GM12891 (cell line): ENCODE data around the gene RPL10A.
"Not testable (repeated sequence)": the region's sequence is repeated elsewhere in the genome, so short reads cannot be mapped to it uniquely, and the experiment has no call there.

Source experiments
- POLR2A ChIP-seq: IDR thresholded peaks from 2 replicates; pipeline ENCODE4 v1.6.1; 2011; ENCODE audit warnings: low read depth, low read length, control low read depth
- POLR2AphosphoS5 ChIP-seq: IDR thresholded peaks from 2 replicates; pipeline ENCODE4 v1.6.1; 2011; ENCODE audit warnings: low read depth, low read length, control low read depth
- POU2F2 ChIP-seq: IDR thresholded peaks from 2 replicates; pipeline ENCODE4 v1.6.1; 2011; ENCODE audit warnings: low read depth, mild to moderate bottlenecking, control low read depth, low read length, moderate library complexity
- SPI1 ChIP-seq: IDR thresholded peaks from 2 replicates; pipeline ENCODE4 v1.6.1; 2011; ENCODE audit warnings: low read depth, low read length, control low read depth
- TAF1 ChIP-seq: IDR thresholded peaks from 2 replicates; pipeline ENCODE4 v1.6.1; 2011; ENCODE audit warnings: low read depth, low read length, control low read depth

GRCh38 chr6:35432702-35433101 lies 35.5 kb upstream of the RPL10A start:
- TF ChIP-seq POLR2A, TAF1, POLR2AphosphoS5, SPI1, POU2F2: not testable (repeated sequence)
